Activated effector memory CD4-positive, alpha-beta T cell treated with anti-CD3 and anti-CD28 coated beads, Interleukin-2, amount 50 U/mL, for 16 hours (primary cell): ENCODE data around the gene CALML3.

Source experiments
- DNase-seq: peaks from one replicate; pipeline ENCODE4 v3.0.0-alpha.2; 2020

Gene CALML3

DNA sequence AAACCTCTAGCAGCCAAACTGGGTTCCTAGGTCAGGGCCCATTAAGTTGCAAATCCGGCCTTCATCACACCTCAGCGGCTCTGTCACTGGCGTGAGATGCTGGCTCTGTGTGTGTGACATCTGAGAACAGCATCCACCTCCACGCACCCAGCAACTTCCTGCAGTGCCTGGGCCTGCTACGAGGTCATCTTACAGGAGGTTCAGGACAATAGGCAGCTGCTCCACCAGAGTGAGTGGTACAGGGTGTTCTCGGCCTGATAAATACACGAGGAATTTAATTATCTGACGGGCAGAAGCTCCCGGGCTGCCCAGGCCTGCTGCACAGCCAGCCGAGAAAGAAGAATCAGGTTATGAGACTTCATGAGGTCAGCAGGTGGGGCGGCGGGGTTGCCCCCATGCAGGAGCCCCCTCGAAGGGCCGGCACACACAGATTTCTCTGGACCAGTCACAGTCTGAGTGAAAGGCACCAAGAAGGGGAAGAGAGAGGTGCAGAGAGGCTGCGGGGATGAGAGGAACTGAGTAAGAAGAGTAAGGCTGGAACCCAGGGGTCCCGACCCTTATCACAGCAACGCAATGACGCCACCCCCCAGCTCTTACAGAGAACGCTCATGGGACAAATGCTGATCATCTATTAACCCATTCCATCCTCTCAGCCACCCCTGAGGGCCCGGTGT is 49.3 kb downstream of the CALML3 start:
- peak; percentile 50 for DNase-seq

DNA sequence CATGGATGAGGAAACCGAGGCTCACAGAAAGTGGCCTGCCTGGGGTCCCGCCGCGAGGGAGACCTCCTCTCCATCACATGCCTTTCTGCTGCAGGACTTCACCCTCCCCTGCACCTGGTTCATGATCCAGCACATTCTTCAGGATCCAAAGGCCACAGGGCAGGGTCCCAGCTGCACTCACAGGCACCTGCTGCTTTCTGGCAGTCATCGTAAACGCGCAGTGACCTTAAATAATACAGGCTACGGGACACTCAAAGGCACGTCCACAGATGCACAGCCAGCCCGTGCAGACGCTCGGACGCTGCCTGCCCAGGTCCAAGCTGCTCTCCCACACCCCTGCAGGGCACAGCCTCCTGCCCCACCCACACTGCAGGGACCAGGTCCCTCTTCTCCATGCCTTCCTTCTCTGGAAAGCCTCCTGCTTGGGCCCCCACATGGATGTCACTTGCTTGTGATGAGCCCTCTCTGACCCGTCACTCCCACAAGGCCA is 49.9 kb downstream of the CALML3 start:
- peak; percentile 42 for DNase-seq

DNA sequence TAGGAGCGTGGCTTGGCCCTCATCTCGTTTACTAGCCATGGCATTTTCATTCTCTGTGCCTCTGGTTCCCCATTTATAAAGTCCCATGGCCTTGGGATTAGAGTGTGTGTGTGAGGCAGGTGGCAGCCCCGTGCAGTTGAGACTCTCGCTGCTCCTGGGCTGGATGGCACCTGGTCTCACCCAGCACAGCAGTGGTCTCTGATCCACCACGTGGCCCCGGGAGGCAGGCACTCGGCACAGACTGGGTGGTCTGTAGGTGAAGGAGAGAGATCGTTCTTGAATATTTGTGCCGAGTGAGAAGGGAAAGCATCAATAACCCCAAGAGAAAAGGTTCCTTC is 50.4 kb downstream of the CALML3 start:
- peak; percentile 48 for DNase-seq

DNA sequence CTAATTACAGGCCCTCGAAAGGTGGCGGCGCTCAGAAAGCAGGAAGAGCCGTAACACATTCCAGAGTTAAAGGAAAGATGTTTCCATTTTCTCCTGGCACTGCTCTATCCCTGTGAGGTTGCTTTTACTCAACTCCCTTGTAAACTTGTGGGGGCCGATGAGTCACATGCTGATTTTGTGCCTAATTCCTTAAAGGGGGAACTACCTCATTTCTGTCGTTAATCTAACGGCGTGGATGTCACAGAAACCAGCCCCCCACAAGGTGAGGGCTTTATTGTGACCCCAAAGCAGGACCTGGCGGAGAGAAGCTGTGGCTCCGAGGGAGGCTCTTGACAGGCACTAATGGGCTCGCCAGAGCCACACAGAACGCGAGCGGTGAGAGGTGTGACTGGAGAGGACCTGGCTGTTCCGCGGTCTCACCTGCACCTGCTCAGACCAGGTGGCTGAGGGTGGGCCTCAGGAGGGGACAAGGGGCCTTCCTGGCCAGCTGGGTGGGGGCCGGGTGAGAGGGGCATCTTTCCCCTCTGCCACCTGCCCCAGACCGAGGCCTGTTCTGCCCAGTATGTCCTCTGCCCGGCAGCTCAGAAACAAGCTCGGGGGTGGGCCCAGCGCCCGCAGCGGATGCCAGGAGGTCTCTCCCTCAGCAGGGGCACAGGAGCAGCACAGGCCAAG is 50.9 kb downstream of the CALML3 start:
- DNase-seq: peak; percentile 46

DNA sequence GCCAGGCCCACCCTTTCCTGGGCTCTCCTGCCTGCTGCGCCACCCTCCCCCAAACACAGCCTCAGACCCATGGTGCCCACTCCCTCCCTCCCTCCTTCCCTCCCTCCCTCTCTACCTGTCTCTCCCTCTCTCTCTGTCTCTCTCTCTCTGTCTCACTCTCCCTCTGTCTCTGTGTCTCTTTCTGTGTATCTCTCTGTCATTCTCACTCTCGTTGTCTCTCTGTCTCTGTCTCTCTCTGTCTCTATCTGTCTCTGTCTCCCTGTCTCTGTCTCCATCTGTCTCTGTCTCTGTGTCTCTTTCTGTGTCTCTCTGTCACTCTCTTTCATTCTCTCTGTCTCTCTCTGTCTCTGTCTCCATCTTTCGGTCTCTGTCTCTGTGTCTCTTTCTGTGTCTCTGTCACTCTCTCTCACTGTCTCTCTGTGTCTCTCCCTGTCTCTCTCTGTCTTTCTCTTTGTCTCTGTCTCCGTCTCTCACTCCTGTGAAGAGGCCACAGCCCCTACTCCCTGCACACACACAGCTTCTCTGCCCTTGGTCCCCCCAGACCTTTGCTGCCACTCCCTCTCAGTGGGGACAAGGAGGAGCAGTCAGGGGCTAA is 51.5 kb downstream of the CALML3 start:
- DNase-seq: peak; percentile 37
